GM04504 (cell line): Measurements from ENCODE around the gene SAPCD1.
"Not testable (repeated sequence)": the region's sequence is repeated elsewhere in the genome, so short reads cannot be mapped to it uniquely, and the experiment has no call there.

Experiments used
- DNase-seq: peaks from one replicate; pipeline ENCODE4 v3.0.0-alpha.2; 2012; ENCODE audit warnings: low read depth

Gene SAPCD1

DNA sequence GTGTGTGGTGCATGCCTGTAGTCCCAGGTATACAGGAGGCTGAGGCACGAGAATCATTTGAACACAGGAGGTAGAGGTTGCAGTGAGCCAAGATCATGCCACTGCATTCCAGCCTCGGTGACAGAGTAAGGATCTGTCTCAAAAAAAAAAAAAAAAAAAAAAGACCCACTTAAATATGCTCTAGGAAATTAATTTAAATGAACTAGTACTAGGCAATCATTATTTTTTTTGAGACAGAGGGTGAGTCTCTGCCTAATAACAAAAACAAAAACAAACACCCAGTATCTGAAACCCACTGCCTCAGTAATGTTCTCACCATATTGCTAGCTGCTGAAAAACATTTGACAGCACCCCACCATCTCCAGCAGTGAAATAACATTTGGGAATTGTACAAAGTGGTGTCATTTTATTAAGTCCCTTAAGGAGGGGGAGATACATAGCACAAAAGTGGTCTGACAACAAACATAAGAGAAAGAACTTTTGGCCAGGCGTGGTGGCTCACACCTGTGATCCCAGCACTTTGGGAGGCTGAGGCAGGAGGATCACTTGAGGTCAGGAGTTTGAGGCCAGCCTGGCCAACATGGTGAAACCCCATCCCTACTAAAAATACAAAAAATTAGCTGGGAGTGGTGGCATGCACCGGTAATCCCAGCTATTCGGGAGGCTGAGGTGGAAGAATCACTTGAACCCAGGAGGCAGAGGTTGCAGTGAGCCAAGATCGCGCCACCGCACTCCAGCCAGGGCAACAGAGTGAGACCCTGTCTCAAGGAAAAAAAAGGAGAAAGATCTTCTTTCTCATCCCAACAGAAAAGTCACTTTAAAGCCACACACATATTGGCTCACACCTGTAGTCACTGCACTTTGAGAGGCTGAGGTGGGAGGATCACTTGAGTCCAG lies 38.8 kb downstream of the SAPCD1 start:
- not testable (repeated sequence) for DNase-seq

DNA sequence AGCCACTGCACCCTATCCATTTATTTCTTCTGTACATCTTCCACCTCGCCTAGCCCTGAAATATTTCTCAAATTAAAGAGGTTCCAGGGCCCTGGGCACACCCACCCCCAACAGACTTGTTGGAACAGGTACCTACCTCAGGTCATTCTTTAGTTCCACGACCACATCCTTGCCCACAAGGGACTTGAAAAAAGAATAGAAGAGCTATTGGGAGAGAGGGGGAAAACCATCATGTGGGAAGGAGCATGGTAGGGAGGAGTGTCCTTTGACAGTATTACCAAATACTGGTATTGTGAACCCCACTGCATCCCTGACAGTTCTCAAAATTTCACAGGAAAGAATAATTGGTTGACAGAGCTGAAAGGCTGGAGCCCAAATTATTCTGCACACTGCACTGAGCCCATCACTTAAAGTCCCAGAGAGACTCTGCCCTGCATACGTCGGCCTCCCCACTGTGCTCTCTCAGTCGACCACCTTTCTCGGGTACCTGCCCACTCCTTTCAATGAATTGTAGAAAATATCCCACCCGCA lies 43.5 kb downstream of the SAPCD1 start:
- no peak for DNase-seq

DNA sequence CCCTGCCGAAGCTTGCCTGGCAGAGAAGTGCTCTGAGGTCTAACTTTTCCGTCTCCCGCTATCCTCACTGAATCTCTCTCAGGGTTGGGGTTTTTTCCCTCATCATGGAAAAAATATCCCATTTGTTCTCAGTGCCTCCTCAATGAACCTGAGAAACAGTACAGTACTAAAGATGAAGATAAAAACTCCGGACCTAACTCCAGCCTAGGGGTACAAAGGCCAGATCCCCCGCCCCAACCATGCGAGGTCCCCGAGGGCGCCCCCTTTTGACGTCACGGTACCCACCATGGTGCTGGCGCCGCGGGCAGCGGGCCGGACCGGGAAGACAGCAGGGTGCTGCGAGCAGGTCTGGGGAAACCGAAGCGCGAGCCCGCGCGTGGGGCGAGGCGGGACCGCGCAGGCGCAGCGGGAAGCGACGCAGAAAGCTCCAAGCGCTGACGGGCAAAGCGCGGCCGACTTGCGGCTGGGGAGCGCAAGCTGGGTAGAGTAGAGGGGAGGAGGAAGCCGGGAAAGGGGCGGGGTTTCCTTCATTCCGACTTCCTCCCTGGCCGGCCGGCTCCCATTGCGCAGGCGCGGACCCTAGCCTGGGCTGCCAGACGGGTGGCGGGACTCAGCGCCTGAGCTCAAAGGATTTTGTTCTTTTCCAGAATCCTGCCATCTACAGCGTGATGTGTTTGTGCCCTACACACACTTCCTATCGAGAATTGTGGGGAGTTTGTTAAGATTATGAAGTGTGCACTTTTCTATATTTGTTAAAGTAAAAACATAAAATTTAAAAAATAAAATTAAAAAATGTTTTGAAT lies 44.2 kb downstream of the SAPCD1 start, which contains the start of gene LSM2:
Gene LSM2 (minus strand): TSS at position 497 of the 803 bp plus-strand sequence. CDS start 209 bp downstream, at position 288.
- DNase-seq: peak; percentile 93

DNA sequence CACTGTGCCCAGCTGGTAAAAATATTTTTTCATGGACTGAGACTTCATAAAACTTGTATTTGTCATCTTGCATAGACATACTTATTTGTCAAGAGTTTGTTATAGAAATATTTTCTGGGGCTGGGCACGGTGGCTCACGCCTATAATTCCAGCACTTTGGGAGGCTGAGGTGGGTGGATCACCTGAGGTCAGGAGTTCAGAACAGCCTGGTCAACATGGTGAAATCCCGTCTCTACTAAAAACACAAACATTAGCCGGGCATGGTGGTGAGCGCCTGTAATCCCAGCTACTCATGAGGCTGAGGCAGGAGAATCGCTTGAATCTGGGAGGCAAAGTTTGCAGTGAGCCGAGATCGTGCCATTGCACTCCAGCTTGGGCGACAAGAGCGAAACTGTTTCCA lies 46.1 kb downstream of the SAPCD1 start:
- DNase-seq: not testable (repeated sequence)

DNA sequence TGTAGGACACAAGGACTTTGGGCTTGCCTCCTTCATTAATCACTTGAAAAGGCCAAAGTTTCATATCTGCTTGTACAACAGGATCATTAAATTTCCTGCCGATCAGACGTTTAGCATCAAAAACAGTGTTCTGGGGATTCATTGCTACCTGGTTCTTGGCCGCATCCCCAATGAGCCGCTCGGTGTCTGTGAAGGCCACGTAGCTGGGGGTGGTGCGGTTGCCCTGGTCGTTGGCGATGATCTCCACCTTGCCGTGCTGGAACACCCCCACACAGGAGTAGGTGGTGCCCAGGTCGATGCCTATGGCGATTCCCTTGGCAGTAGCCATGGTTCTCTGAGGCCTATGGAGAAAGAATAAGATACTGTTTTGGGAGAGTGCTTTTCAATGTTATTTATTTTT lies 49.2 kb downstream of the SAPCD1 start:
- no peak for DNase-seq

DNA sequence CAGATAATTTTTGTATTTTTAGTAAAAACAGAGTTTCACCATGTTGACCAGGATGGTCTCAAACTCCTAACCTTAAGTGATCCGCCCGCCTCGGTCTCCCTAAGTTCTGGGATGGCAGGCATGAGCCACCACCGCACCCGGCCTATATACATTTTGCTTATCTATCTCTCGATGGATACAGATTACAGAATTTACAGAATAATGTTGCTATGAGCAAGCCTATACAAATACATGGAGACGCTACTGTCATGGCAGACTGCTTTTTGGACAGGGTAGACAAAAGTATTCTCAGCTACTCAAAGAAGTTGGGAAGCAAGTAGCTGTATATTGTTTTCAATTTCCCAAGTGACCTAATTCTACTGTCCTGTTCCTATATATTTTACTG lies 51.0 kb downstream of the SAPCD1 start:
- no peak for DNase-seq
